NCI-H2171 treated with DMSO at 0.1 percent for 48 hours (cell line): Measurements from ENCODE around the gene NTS.
A peak's percentile ranks its signal among the peaks of the same experiment; 100 is the strongest.

Experiments used
- DNase-seq: peaks from one replicate; lab custom pipeline; 2025; lab: John Stamatoyannopoulos, UW

Gene NTS

GRCh38 chr12:85874031-85874461, at the start of gene NTS:
Gene NTS (plus strand): TSS chr12:85874295. CDS start chr12:85874404, 109 bp downstream.
- no peak for DNase-seq

- DNase-seq: peak; percentile 57
These were observed 48.3 kb upstream of the NTS start for GRCh38 chr12:85825746-85826145.

- DNase-seq: no peak
These were observed 45.5 kb upstream of the NTS start for GRCh38 chr12:85828576-85828975.

- DNase-seq: no peak
These were observed 44.7 kb upstream of the NTS start for GRCh38 chr12:85829391-85829790.

- DNase-seq: no peak
These were observed 42.6 kb upstream of the NTS start for GRCh38 chr12:85831327-85831990.

- DNase-seq: no peak
These were observed 40.5 kb upstream of the NTS start for GRCh38 chr12:85833579-85833978.

GRCh38 chr12:85834378-85834777, 39.7 kb upstream of the NTS start:
- no peak for DNase-seq

- no peak for DNase-seq
These were observed 38.5 kb upstream of the NTS start for GRCh38 chr12:85835426-85836196.

- DNase-seq: no peak
These were observed 37.7 kb upstream of the NTS start, which contains the start of gene RASSF9 for GRCh38 chr12:85836197-85837090. Gene RASSF9 (minus strand): TSS chr12:85836409. CDS start chr12:85836201, 208 bp downstream.

- DNase-seq: no peak
These were observed 30.3 kb upstream of the NTS start for GRCh38 chr12:85843606-85844310.

GRCh38 chr12:85849344-85849743, 24.8 kb upstream of the NTS start:
- DNase-seq: no peak

- DNase-seq: no peak
These were observed 18.8 kb upstream of the NTS start for GRCh38 chr12:85855305-85855704.

GRCh38 chr12:85856966-85857365, 17.1 kb upstream of the NTS start:
- DNase-seq: no peak

GRCh38 chr12:85865890-85866289, 8.2 kb upstream of the NTS start:
- DNase-seq: no peak

GRCh38 chr12:85866986-85867776, 6.9 kb upstream of the NTS start:
- DNase-seq: peak; percentile 40

- DNase-seq: peak; percentile 39
These were observed 1.5 kb upstream of the NTS start for GRCh38 chr12:85872497-85873091.

GRCh38 chr12:85877459-85877858, 3.4 kb downstream of the NTS start:
- DNase-seq: no peak

- no peak for DNase-seq
These were observed 9.7 kb downstream of the NTS start for GRCh38 chr12:85883763-85884162.

GRCh38 chr12:85894653-85895052, 20.6 kb downstream of the NTS start:
- no peak for DNase-seq

GRCh38 chr12:85920324-85920947, 46.3 kb downstream of the NTS start:
- DNase-seq: peak; percentile 32
